Chondrocyte (in vitro differentiated cells): Measurements from ENCODE around the gene FAM53B. TPM values are rescaled to one million over a fixed set of nuclear protein-coding genes. Genes with fewer than 3 reads are reported as not detected.

Experiments
- DNase-seq: peaks from one replicate; pipeline ENCODE4 v3.0.0; 2021; ENCODE audit warnings: mixed read lengths, low spot score
- H3K27ac Mint-ChIP-seq: one replicate; pipeline ENCODE4 v1.8.0; 2021; ENCODE audit warnings: mild to moderate bottlenecking, moderate library complexity, mixed read lengths; ENCODE audit not compliant: unreplicated experiment
- H3K27me3 Mint-ChIP-seq: 2 replicates; pipeline ENCODE4 v1.8.0; 2021; ENCODE audit warnings: low read depth, mixed read lengths
- H3K36me3 Mint-ChIP-seq: 2 replicates; pipeline ENCODE4 v1.8.0; 2021; ENCODE audit warnings: low read depth, mixed read lengths
- H3K4me1 Mint-ChIP-seq: 2 replicates; pipeline ENCODE4 v1.8.0; 2021; ENCODE audit warnings: low read depth, mild to moderate bottlenecking, mixed read lengths
- H3K4me3 Mint-ChIP-seq: one replicate; pipeline ENCODE4 v1.8.0; 2021; ENCODE audit warnings: mild to moderate bottlenecking, moderate library complexity, mixed read lengths; ENCODE audit not compliant: unreplicated experiment
- H3K9me3 Mint-ChIP-seq: 2 replicates; pipeline ENCODE4 v1.8.0; 2021; ENCODE audit warnings: low read depth, mixed read lengths
- total RNA-seq: library from RNA; stranded (reverse); gene quantifications from 3 replicates; pipeline ENCODE4 v1.2.1, GENCODE V29; 2021
- TF ChIP-seq, protein P1 (sequence below): fragments of 200-600 bp; sonication (generic); IDR thresholded peaks from 2 replicates; pipeline ENCODE4 v1.5.0; 2021; ENCODE audit warnings: antibody characterized with exemption, mild to moderate bottlenecking, moderate library complexity

FAM53B gene
- total RNA-seq, 1 donor from 2014 or later, result 16.1 TPM

DNA sequence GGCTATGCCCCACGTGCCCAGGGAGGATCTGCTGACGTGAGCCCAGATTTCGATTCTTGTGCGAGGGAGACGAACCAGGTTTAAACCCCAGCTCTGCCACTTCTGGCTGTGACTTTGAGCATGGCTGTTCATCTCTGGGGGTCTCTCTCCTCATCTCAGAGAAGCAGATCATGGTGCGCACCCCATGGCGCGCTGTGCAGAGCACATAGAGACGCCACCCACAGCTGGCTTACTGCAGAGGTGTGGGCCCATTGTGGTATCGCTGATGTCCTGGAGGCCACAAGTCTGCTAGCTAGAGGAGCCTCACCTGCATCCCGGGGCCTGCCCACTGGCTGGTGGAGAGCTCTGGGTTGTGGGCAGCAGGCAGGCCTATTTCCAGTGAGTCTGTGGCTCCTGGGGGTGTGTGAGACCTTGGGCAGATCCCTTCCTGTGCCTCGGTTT lies 142.0 kb downstream of the FAM53B start:
- no peaks in the 10 kb centered on the region for H3K36me3 Mint-ChIP-seq
- H3K4me1 Mint-ChIP-seq, result no peaks in the 10 kb centered on the region
- TF ChIP-seq, protein P1, sequence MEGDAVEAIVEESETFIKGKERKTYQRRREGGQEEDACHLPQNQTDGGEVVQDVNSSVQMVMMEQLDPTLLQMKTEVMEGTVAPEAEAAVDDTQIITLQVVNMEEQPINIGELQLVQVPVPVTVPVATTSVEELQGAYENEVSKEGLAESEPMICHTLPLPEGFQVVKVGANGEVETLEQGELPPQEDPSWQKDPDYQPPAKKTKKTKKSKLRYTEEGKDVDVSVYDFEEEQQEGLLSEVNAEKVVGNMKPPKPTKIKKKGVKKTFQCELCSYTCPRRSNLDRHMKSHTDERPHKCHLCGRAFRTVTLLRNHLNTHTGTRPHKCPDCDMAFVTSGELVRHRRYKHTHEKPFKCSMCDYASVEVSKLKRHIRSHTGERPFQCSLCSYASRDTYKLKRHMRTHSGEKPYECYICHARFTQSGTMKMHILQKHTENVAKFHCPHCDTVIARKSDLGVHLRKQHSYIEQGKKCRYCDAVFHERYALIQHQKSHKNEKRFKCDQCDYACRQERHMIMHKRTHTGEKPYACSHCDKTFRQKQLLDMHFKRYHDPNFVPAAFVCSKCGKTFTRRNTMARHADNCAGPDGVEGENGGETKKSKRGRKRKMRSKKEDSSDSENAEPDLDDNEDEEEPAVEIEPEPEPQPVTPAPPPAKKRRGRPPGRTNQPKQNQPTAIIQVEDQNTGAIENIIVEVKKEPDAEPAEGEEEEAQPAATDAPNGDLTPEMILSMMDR, result no peak
- no peaks in the 10 kb centered on the region for H3K9me3 Mint-ChIP-seq
- H3K4me3 Mint-ChIP-seq, result no peak overlapping the region
- peak; percentile 84 for DNase-seq
- no peaks in the 10 kb centered on the region for H3K27me3 Mint-ChIP-seq
- no peak overlapping the region for H3K27ac Mint-ChIP-seq

DNA sequence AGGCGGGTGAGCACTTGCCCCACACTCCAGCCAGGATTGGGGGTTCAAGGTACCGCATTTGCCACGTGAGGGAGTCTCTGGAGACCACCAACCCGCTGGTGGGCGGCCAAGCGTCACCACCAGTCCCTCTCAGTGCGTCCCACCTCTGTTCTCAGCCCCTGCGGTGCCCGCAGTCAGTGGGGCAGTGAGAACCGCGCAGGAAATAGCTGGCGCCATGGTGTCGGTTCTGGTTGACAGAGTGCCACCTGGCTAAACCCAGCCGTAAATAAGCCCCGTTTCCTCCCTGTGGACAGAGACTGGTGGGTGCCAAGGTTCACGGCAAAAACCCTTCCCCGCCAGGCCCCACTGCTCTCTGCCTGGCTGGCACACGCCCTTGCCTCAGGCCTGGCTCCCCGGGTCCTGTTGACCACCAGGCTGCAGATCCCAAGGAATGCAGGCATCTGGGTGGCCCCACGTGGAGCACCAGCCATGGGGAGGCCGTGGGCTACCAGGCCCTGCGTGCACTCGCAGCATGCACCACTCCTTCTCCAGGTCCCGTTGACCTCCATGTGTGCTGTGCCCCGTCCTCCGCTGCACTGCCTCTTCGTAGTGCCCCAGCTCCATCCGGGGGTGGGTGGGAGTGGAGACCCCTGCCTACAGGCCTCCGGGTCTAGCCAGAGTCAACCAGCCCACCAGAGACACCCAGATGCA lies 142.6 kb downstream of the FAM53B start:
- Mint-ChIP-seq H3K36me3 (no peaks in the 10 kb centered on the region), H3K27me3 (no peaks in the 10 kb centered on the region), H3K9me3 (no peaks in the 10 kb centered on the region), H3K27ac (no peak overlapping the region), H3K4me1 (no peaks in the 10 kb centered on the region), H3K4me3 (no peak overlapping the region)
- TF ChIP-seq, protein P1, result no peak
- DNase-seq, result peak; percentile 89

DNA sequence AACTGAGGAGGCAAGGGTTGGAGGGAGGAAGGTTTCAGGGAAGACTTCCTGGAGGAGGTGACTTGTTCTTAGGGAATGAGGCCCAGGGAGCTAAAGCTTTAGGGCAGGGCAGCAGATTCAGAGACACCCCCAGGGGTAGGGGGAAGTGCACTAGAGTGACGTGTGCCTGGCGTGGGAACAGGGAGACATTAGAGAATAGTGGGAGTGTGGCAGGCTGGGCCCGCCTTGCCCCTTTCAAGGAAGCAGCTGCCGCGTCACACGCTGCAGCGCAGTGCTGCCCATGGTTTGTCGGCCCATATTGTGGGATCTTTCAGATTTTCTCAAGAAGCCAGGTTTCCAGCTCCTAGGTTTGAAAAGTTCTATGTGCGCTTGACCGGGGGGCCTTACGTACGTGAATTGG lies 143.2 kb downstream of the FAM53B start:
- Mint-ChIP-seq H3K4me3 (no peak overlapping the region), H3K9me3 (no peaks in the 10 kb centered on the region), H3K27me3 (no peaks in the 10 kb centered on the region), H3K27ac (no peak overlapping the region), H3K36me3 (no peaks in the 10 kb centered on the region), H3K4me1 (no peaks in the 10 kb centered on the region)
- peak; percentile 46 for DNase-seq
- TF ChIP-seq, protein P1, result no peak

DNA sequence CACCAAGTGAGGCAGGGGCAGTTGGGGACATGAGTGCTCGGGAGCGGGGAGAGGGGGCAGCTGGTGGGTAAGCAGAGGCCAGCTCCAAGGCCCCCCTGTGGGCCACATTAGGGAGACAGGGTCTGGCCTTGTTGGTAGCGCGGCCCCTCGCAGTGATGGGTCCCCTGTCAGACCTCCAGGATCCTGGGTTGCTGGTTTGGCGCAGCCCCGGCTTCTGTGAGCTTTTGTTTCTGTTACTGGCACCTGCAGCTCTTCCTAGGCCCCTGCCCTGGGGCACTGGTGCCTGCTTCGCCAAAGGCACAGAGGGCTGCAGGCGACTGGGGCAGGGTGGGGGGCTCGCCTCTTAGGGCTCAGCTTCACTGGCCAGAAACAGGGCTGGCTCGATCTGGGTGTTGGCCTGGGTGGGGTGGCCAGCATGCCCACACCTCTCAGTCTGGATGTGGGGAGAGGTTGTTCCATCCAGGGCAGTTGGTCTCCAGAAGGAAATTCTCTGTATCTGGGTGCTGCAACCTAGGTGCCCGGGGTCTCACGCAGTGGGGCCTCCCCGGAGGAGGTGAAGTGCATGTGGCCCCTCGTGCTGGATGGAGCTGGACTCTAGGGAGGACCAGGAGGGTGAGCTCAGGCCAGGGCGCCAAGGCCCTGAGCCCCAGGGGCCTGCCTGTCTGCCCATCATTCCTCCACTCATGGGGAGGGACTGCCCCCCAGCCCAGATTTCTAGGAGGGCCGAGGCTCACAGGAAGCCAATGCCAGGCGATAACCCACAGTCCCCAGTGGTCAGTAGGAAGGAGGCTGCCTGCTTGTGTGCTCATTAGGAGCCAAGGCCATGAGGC lies 143.9 kb downstream of the FAM53B start:
- Mint-ChIP-seq H3K27me3 (no peaks in the 10 kb centered on the region), H3K27ac (no peak overlapping the region), H3K4me3 (no peak overlapping the region), H3K36me3 (no peaks in the 10 kb centered on the region), H3K4me1 (no peaks in the 10 kb centered on the region), H3K9me3 (no peaks in the 10 kb centered on the region)
- TF ChIP-seq, protein P1, result no peak
- peak; percentile 82 for DNase-seq

DNA sequence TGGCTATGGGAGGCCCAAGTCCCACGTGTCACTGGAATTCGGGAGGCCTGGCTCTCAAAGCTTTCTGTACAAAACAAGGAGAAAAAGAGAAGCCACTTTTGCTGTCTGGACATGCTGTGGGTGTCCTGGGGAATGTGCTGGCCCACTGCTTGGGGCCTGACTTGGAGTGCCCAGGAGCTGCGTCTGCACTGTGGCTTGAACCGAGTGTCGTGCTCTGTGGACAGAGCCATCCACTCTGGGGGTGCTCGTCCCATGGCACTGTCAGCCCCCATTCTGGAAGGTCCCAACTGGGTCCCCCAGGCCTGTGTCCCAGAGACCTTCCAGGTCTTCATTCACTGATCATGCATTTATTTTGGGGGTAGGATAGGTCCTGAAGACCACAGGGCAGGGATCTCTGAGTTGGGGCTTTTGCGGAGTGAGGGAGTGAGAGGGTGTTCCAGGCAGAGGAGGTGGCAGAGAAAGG lies 144.6 kb downstream of the FAM53B start:
- TF ChIP-seq, protein P1, result no peak
- Mint-ChIP-seq H3K27ac (no peak overlapping the region), H3K4me3 (no peak overlapping the region), H3K27me3 (no peaks in the 10 kb centered on the region), H3K36me3 (no peaks in the 10 kb centered on the region), H3K9me3 (no peaks in the 10 kb centered on the region), H3K4me1 (no peaks in the 10 kb centered on the region)
- DNase-seq, result peak; percentile 55
